Effector CD8-positive, alpha-beta T cell (primary cell): ENCODE results near the gene FAIM2.

Source experiments
- DNase-seq: peaks from one replicate; lab custom pipeline; 2025; lab: John Stamatoyannopoulos, UW

Gene FAIM2

DNA sequence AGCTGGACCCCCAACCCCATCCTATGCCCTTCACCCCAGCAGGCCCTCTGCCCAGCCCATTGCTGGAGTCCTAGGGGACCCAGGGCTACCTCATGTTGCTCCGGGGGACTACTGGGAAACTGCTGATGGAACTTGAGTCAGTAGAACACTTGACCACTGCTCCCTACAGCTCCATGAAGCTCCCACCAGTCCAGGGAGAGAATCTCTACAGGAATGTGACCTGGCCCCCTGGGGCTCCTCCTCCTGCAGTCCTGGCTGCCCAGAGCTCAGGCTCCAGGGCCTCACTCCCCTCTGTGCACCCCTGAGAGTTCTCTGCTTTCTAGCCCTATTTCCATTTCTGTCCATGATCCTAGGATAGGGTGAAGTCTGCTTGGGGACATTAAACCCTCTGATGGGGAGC lies 36.0 kb upstream of the FAIM2 start:
- no peak for DNase-seq

DNA sequence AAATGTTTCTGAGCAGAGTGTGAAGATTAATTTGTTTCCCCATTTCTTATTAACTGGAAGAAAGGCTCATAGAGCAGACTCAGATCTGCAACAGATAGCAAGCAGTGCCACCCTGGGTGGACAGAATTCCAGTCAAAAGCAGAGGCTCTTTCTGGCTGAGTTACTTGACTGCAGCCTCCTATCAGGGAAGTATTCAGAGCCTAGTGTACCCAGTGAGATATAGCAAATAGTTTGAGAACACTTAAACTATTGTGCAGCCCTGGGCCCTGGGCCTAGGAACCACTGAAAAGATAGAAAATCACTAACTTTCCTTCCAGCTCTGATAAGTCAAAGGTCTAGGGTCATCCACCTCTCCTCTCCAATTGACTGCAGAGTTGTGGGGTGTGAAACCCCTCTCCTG lies 35.6 kb upstream of the FAIM2 start:
- DNase-seq = no peak

DNA sequence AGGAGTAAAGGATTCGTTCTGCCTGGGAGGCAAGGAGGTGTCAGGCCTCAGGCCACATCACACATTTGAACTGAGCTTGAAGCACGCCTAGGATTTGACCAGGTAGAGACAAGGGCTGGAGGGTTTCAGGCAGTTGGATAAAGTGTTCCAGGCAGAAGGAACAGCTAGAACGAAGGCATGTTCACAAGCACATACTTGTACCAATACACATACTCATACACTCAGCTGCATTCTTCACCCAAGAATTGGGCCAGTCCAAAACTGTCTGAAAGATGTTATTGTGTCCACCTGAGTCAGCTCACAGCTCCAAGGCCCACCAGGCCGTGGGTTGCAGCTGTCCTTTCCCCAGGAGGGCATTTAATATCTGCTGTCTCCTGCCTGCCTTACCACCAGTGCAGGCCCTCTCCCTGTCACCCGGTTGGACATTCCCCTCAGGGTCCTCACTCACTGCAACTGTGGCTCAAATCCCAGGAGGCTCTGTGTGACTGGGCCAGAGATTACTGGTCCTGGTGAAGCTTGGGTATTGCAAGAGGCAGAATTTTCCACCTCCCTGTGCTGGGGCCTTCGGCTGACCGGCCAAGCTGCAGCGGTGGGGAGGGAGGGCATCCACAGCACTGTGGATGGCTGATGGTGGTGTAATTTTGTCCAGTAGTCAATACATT lies 34.1 kb upstream of the FAIM2 start:
- DNase-seq = no peak

DNA sequence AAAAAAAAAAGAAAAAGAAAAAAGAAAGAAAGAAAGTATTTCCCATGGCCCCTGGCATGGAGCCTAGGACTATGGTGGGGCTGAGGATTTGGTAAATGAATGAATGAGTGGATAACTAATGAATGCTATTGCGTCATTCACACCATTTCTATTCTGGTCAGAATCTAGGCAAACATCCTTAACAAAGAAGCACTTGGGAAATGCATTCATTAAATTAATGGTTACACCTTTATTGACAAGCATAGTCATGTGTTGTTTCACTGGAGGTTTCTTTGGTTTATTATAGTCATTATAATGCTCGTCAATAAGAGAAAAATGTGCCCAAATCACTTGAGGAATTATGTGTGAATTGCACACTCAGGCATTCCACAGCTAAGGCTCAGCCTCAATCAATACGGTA lies 33.2 kb upstream of the FAIM2 start:
- no peak for DNase-seq

DNA sequence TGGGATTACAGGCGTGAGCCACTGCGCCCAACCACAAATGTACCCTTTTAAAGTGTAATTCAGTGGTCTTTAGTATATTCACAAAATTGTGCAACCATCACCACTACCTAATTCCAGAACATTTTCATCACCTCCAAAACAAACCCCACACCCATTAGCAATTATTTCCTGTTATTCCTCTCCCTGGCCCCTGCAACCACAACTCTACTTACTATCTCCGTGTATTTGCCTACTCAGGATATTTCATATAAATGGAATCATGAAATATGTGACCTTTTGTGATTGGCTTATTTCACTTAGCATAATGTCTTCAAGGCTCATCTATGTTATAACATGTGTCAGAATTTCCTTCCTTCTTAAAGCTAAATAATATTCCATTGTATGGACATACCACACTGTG lies 30.8 kb upstream of the FAIM2 start:
- DNase-seq = no peak

DNA sequence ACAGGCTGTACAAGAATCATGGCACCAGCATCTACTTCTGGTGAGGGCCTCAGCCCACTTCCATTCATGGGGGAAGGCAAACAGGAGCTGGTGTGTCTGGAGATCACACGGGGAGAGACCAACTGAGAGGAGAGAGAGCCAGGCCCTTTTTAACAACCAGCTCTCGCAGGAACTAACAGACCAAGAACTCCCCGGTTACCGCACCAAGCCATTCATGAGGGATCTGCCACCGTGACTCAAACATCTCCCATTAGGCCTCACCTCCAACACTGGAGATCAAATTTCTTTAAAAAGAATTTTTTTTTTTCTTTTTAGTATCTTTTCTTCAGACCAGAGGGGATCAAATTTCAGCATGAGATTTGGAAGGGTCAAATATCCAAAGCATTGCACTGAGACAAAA lies 30.1 kb upstream of the FAIM2 start:
- no peak for DNase-seq

DNA sequence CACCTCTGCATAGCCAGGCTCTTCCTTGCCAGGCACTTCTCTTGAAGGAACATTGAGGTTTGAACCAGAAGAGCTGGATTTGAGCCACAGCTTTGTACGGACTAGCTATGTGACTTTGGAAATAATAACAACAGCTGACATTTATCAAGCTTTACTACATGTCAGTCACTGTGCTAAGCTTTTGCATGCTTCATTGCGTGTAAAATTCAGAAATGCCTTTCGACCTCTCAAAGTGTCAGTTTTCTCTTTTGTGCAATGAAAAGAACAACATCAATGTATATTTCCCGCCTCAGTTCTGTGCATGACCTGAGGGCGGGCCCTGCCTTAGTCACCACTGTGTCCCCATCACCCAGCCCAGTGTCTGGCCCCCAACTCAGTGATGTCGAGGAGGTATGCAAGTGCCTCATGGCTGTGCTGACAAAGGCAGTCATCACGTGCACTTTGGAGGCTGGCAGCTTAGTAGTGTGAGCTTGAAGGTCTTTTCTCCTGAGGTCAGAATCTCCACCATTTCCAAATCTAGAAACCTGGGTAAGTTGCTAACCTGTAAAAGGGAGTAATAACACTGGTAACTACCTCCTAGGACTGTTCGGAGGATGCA lies 28.9 kb upstream of the FAIM2 start:
- DNase-seq = no peak

DNA sequence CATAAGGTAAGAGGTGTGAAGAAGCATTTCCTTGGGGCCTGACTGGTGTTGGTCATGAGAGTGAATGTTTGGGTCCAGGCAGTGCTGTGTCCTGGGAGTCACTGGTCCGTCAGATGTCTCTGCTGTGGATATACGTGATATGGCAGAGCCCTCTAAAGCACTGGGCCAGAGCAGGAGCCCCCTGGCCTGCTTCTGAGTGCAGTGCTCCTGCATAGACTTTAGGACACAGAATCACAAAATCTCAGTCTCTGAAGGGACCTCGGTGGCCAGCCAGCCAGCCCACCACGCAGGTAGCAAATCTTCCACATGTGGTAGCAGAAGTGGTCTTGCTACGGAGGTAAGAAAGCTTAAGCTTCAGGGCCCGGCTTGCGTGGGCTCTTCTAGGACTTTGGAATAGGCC lies 28.3 kb upstream of the FAIM2 start:
- DNase-seq = no peak

DNA sequence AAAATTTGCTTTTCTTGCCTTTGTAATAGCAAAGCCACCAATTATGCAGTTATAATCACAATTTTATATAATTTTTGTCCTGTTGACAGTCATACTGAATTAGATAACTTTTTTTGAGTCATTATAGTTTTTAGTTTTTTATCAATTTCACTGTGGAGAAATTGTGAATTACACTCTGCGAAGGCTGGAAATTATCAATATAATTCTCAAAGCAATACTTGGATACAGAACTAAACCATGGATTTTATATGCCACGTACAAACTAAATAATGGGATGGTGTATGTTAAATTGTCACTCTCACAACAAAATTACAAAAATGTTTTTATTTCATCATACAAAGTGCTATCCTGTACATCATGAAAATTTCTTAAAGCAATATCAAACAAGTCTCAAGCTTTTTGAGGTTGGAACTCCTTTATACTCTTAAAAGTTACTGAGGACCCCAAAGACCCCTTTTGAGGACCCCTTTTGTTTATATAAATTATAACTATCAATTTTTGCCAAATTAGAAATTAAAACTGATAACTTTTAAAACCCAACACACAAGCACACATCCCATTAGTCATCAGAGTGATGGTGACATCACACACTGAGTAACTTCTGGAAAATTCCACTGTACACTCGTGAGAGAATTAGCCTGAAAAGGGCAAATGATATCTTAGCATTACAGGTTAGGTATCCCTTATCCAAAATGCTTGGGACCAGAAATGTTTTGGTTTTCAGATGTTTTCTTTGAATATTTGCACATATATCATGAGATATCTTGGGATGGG lies 27.0 kb upstream of the FAIM2 start:
- DNase-seq = no peak

DNA sequence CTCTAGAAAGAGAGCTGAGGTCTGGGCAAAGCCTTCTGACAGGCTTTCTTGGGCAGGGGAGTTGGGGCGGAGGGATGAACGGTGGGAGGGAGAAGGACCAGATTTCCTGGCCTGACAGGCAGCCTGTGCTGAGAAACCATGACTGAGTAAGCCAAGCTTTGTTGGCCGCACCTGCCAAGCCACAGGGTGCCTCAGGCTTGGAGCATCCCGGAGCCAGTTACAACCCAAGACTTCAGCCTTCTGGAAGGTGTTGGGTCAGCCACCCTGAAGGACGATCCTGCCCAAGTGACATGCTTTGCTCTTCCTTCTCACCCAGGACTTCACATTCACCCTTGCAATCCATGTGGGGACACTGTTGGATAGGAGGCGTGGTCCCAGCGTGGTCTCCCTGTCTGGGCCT lies 25.9 kb upstream of the FAIM2 start:
- no peak for DNase-seq

DNA sequence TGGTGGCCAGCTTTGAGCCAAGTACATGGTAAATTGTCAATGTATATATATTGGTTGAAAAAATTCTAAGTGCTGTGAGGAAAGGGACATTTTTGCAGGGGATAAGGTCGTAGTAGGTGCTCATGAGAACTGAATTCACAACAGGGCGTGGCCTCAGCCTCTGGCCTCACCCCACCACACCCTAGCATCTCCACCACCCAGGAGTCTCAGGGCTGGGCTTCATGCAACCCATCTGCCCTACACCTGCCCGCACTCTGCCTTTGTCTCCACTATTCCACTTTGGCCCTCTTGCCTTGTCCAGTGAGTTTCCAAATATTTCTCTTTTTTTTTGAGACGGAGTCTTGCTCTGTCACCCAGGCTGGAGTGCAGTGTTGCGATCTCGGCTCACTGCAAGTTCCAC lies 24.8 kb upstream of the FAIM2 start:
- DNase-seq = no peak

DNA sequence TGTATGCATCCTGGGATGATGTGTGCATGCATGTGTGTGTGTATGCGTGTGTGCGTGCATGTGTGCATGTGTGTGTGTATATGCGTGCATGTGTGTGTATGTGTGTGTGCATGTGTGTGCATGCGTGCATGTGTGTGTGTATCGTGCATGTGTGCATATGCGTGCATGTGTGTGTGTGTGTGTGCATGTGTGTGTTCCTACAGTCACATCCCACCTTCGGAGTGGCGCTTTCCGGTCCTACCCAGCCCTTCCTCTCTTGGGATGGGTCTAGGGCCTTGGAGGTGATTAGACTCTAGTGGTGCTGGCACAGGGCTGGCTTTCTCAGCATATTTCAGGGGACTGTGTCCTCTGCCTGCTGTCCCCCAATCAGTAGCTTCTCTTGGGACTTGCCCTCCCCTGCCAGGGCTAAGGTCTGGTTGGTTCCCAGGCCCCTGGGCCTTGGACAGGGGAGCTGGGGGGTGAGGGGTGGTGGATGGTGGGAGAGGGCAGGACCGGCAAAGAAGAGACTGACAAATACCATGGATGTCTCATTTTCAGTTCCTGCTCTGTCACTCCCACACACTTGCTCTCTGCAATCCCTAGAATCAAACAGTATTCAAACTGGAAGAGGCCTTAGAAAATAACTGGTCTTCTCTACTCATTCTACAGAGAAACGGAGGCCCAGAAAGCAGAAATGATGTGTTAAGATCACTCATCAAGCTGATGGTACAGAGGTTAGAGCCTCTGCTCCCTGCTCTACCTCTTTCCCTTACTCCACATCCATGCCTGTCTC lies 21.9 kb upstream of the FAIM2 start:
- DNase-seq = no peak

DNA sequence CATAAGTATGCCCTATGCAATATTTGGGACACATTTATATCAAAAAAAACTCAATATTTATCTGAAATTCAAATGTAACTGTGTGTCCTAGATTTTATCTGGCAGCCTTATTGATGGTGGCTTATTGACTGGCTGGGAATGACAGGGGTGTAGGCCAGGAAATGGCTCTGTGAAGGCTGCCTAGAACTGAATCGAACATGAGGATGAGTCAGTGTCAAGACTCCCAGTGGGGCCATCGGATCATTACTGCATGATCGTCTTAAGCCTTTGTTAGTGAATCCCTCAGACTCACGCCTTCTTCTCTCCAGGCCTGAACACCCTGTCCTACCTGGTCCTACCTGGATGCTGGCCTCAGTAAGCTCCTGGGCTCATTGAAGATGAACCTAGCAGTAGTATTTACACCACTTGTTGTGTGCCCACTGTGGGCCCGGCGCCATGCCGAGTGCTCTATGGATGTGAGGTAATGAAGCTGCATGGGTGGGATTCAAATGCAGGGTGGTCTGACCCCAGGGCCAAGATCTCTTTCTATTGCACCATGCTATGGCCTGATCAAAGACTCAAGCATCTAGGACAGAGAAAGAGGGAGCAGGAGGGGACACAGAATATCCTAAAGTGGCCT lies 21.0 kb upstream of the FAIM2 start:
- DNase-seq = no peak

DNA sequence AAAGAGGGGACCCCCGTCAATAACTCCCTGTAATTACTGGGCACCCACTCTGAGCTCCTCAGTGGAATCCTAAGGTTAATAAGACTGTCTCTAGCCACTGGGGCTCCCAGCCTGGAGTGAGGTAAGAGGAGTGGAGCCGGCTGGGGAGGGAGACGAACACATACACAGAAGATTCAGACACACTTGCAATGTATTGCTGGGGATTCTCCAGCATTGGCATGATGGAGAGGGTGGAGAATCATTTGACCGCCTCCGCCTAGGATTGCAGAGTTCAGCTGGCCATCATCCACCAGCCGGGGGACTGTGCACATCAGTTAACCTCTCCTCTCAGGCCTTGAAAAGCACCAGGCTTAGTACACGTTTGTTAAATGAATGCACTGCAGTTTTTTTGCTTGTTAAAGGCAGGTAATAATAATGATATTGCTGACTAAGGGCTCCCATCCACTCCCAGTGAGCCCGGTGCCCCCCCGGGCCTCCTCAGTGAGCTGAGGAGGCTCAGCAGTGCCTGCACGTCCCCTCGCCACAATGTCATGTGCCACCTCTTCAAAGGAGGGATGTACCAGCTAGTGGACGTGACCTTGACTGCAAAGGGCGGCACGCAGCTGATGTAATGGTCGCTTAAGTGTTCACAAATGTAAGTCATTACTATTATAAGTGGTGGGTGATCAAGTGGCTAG lies 20.3 kb upstream of the FAIM2 start:
- DNase-seq = no peak

DNA sequence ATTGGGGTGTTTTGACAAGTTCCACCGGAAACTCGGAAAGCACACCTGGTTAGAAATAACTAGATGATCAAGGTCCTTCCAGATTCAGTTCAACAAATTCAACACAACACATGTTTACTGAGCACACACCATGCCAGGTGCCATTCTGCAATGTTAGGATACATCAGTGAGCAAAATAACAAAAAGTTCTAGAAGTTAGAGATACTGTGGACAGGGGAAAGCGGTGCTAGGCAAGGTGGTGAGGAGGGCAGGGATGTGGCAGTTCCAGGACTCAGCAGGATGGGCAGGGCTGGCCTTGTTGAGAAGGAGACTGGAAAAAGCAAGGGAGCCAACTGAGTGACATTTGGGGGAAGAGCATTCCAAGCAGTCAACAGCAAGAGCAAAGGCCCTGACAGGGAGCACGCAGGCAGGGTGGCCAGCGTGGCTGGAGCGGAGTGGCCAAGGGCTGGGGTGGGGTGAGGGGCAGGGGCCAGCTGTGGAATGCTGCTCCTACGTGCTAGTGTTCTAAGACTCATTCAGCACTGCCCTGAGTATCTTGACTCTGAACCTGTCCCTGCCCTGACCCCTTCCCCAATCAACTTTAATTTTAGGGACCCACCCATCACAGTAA lies 19.4 kb upstream of the FAIM2 start:
- DNase-seq = no peak

DNA sequence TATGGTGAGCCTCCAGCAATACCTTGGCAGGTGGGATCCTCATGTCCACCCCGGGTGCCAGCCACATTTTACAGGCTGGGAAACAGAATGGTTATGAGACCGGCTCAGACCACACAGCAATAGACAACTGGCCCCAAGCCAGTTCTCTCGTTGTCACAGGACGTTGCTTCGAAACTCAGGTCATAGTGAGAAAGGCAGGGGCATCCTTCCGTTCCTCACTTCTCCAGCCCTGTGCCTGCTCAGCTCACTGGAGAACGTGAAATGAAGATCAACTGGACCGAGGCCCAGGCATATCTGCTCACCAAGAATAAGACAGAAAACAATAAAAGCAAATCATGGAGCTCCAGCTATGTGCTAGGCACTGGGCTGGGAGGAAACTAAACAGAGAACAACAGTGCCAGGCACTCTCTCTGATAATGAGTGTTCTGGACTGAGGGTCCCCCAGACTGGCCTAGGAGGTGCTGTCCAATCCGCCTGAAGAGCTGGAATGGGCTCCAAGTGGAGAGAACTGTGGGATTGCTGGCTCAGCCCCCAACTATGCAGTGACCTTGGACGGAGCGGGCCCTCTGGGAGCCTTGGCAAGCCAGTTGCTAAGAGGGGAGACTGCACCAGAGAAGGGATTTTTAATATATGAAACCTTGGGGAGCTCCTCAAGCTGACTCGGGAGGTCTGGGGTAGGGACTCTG lies 18.8 kb upstream of the FAIM2 start:
- no peak for DNase-seq

DNA sequence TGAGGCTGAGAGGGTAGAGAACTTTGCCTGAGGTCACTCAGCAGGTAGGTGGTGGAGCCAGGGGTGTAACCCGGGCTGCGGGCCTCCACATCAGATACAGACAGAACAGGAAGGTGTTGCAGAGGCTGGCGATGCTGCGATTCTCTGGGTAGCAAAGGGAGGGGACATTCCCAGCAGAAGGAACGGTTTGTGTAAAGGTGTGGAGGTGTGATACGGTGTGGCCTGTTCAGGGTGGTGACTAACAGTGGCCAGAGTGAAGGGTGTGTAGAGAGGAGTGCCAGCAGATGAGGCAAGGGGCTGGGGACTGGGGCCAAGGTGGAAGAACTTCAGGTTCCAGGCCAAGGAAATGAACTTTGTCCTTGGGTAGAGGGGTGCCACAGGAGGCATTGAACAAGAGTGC lies 18.2 kb upstream of the FAIM2 start:
- DNase-seq = no peak

DNA sequence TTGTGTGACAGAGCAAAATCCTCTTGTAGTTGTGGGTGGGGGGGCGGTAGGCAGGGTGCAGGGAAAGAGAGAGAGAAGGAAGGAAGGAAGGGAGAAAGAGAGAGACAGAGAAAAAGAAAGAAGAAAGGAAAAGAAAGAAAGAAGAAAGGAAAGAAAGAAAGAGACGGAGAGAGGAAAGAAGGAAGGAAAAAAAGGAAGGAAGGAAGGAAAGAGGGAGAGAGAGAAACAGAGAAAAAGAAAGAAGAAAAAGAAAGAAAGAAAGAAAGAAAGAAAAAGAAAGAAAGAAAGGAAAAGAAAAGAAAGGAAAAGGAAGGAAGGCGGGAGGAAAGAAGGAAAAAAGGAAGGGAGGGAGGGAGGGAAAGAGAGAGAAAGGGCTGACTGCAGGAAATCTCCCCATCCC lies 17.6 kb upstream of the FAIM2 start:
- no peak for DNase-seq

DNA sequence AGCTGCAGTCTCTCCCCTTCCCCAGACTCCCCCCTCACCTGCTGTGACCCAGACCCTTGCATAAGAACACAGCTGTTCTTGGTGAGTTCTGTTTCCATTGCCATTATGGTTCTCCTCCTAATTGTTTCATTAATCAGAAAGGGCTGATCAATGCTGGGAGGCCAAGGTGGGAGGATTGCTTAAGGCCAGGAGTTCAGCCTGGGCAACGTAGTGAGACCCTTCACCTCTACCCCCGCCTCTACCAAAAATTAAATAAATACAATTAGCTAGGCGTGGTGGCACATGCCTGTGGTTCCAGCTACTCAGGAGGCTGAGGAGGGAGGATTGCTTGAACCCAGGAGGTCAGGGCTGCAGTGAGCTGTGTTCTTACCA lies 17.2 kb upstream of the FAIM2 start:
- DNase-seq = no peak

DNA sequence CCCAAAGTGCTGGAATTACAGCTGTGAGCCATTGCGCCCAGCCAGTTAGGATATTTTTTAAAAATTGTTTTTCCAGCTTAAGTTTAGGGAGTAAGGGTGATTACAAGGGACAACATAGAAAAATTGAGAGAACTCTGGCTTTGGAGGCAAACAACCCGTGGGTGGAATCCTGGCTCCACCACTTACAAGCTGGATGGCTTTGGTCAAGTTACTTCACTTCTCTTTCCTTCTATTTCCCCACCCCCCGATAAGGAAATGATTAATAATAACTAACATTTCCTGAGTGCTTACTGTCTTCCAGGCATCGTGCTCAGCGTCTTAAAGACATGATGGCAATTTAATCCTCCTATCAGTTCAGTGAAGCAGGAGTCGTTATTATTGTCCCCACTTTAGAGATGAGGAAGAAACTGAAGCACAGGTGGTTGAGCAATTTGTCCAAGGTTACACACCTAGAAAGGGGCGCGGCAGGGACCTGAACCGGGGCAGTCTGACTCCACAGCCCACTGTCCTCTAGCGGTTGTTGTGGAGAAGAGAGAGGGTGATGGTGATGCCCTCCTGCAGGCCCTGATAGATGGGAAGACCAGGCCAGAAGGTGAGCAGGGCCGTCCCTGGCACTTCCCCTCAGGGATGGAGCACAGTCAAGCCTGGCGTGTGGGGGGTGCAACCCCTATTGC lies 16.7 kb upstream of the FAIM2 start:
- no peak for DNase-seq
